Measurements from ENCODE around the gene MRTFA. TPM values are rescaled to one million over a fixed set of nuclear protein-coding genes. Genes with fewer than 3 reads are reported as not detected.
"Not testable (repeated sequence)": the region's sequence is repeated elsewhere in the genome, so short reads cannot be mapped to it uniquely, and the experiment has no call there.

The MRTFA gene
- total RNA-seq, 1 donor from 2014 or later: 68.4 TPM

DNA sequence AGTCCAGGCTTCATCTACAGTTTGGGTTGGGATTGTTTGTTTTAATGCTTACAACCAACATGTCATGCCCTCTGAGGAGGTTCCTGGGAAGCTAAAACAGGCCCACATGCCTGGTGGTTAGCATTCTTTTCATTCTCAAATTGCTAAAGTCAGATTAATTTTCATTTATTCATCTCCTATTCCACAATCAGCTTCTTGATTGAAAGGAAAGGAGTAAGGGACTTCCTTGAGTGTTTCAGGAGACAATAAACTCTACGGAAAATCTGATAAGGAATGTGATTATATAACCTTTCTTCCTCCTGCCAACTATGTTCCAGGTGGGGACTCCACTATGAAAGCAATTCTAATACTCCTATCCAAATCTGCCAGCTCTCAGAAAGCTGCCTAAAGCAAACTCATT, 30.8 kb downstream of the MRTFA start:
- no peak overlapping the region for H3K4me3 Mint-ChIP-seq (ENCODE audit: unreplicated experiment)
- H3K27ac Mint-ChIP-seq (ENCODE audit: unreplicated experiment): no peak overlapping the region
- no peak for DNase-seq (ENCODE audit: low spot score)
- TF ChIP-seq, protein P1, sequence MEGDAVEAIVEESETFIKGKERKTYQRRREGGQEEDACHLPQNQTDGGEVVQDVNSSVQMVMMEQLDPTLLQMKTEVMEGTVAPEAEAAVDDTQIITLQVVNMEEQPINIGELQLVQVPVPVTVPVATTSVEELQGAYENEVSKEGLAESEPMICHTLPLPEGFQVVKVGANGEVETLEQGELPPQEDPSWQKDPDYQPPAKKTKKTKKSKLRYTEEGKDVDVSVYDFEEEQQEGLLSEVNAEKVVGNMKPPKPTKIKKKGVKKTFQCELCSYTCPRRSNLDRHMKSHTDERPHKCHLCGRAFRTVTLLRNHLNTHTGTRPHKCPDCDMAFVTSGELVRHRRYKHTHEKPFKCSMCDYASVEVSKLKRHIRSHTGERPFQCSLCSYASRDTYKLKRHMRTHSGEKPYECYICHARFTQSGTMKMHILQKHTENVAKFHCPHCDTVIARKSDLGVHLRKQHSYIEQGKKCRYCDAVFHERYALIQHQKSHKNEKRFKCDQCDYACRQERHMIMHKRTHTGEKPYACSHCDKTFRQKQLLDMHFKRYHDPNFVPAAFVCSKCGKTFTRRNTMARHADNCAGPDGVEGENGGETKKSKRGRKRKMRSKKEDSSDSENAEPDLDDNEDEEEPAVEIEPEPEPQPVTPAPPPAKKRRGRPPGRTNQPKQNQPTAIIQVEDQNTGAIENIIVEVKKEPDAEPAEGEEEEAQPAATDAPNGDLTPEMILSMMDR (IDR thresholded peaks at IDR 0.05; ENCODE audit: unreplicated experiment): no peak
- no peaks in the 10 kb centered on the region for H3K27me3 Mint-ChIP-seq (ENCODE audit: unreplicated experiment)
- peaks cover 18% of the 10 kb centered on the region for H3K4me1 Mint-ChIP-seq (ENCODE audit: unreplicated experiment)
- H3K36me3 Mint-ChIP-seq (ENCODE audit: low read depth, unreplicated experiment): no peaks in the 10 kb centered on the region
- H3K9me3 Mint-ChIP-seq (ENCODE audit: unreplicated experiment): no peaks in the 10 kb centered on the region

GRCh38 chr22:40603088-40603605, 33.4 kb downstream of the MRTFA start:
- DNase-seq (ENCODE audit: low spot score): no peak
- Mint-ChIP-seq H3K9me3 (ENCODE audit: unreplicated experiment) (no peaks in the 10 kb centered on the region), H3K27ac (ENCODE audit: unreplicated experiment) (no peak overlapping the region), H3K4me3 (ENCODE audit: unreplicated experiment) (no peak overlapping the region), H3K36me3 (ENCODE audit: low read depth, unreplicated experiment) (no peaks in the 10 kb centered on the region), H3K27me3 (ENCODE audit: unreplicated experiment) (no peaks in the 10 kb centered on the region), H3K4me1 (ENCODE audit: unreplicated experiment) (peaks cover 22% of the 10 kb centered on the region)
- TF ChIP-seq, protein P1 (IDR thresholded peaks at IDR 0.05; ENCODE audit: unreplicated experiment): no peak

DNA sequence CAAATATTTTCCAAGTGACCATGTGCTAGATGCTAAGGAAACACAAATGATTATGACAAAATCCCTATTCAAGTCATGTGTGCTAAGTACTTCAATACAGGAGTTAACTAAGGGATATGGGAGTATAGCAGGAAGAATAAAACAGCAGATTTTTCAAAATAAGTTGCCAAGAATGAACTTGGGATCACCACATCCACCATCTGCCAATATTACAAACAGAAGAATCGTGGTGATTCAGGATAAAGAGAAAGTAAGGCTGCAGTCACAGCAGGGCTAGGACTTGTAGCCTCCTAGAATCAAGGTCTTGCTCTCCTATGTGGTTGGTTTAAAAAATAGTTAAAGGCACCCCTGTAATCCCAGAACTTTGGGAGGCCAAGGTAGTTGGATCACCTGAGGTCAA, 34.3 kb downstream of the MRTFA start:
- H3K4me1 Mint-ChIP-seq (ENCODE audit: unreplicated experiment): peaks cover 25% of the 10 kb centered on the region
- H3K27me3 Mint-ChIP-seq (ENCODE audit: unreplicated experiment): no peaks in the 10 kb centered on the region
- no peaks in the 10 kb centered on the region for H3K9me3 Mint-ChIP-seq (ENCODE audit: unreplicated experiment)

DNA sequence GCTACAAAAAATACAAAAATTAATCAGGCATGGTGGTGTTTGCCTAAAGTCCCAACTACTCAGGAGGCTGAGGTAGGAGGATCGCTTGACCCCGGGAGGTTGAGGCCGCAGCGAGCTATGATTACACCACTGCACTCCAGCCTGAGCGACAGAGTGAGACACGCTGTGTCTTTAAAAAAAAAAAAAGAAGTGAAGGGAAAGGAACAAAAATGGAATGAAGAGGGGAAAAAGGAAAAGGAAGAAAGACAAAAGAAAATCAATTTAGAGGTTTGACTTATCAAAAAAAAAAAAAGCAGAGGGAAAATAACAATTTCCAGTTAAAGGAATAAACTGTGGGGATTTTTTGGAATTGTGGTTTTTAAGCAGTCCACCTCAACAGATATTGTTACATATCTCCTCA, 36.8 kb downstream of the MRTFA start:
- H3K36me3 Mint-ChIP-seq (ENCODE audit: low read depth, unreplicated experiment): no peaks in the 10 kb centered on the region
- H3K9me3 Mint-ChIP-seq (ENCODE audit: unreplicated experiment): no peaks in the 10 kb centered on the region
- DNase-seq (ENCODE audit: low spot score): no peak
- H3K4me1 Mint-ChIP-seq (ENCODE audit: unreplicated experiment): peaks cover 19% of the 10 kb centered on the region
- peak overlapping the region; percentile 44 for H3K27ac Mint-ChIP-seq (ENCODE audit: unreplicated experiment)
- H3K4me3 Mint-ChIP-seq (ENCODE audit: unreplicated experiment): no peak overlapping the region
- H3K27me3 Mint-ChIP-seq (ENCODE audit: unreplicated experiment): no peaks in the 10 kb centered on the region
- TF ChIP-seq, protein P1 (IDR thresholded peaks at IDR 0.05; ENCODE audit: unreplicated experiment): no peak

More for the DNA sequence above, 34.3 kb downstream of the MRTFA start:
- Mint-ChIP-seq H3K36me3 (ENCODE audit: low read depth, unreplicated experiment) (no peaks in the 10 kb centered on the region), H3K27ac (ENCODE audit: unreplicated experiment) (no peak overlapping the region), H3K4me3 (ENCODE audit: unreplicated experiment) (no peak overlapping the region)
- TF ChIP-seq, protein P1 (IDR thresholded peaks at IDR 0.05; ENCODE audit: unreplicated experiment): no peak
- DNase-seq (ENCODE audit: low spot score): no peak

DNA sequence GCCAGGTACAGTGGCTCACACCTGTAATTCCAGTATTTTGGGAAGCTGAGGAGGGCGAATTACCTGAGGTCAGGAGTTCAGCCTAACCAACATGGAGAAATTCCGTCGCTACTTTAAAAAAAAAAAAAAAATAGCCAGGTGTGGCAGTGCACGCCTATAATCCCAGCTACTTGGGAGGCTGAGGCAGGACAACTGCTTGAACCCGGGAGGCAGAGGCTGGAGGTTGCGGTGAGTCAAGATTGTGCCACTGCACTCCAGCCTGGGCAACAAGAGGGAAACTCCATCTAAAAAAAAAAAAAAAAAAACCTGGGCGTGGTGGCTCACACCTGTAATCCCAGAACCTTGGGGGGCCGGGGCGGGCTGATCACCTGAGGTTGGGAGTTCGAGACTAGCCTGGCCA, 37.8 kb downstream of the MRTFA start:
- H3K36me3 Mint-ChIP-seq (ENCODE audit: low read depth, unreplicated experiment); DNase-seq (ENCODE audit: low spot score); H3K4me3 Mint-ChIP-seq (ENCODE audit: unreplicated experiment); H3K9me3 Mint-ChIP-seq (ENCODE audit: unreplicated experiment); H3K27me3 Mint-ChIP-seq (ENCODE audit: unreplicated experiment); H3K27ac Mint-ChIP-seq (ENCODE audit: unreplicated experiment): not testable (repeated sequence)
- peaks cover 19% of the 10 kb centered on the region for H3K4me1 Mint-ChIP-seq (ENCODE audit: unreplicated experiment)
